WTC11 (cell line): ENCODE measurements around the gene CEP250. TPM values are rescaled to one million over a fixed set of nuclear protein-coding genes. Genes with fewer than 3 reads are reported as not detected.

Experiments used
- ATAC-seq: fragments of 200-7000 bp; cut with Tn5 transposase; 2 replicates; pipeline ENCODE4 v1.10.0; 2021; ENCODE audit warnings: mild to moderate bottlenecking, moderate library complexity
- CTCF ChIA-PET: fragments of 300-600 bp; sonication (Branson Sonifier 250); formaldehyde crosslinking; loops from one replicate; lab custom pipeline; 2021; ENCODE audit warnings: antibody characterized with exemption; lab: Charles Lee
- POLR2A ChIA-PET: fragments of 350-600 bp; sonication (Branson Sonifier 250); formaldehyde crosslinking; loops from one replicate; lab custom pipeline; 2021; ENCODE audit warnings: antibody characterized with exemption; lab: Charles Lee
- DNase-seq: peaks from one replicate; pipeline ENCODE4 v3.0.0; 2021; ENCODE audit warnings: low spot score
- H3K27ac Mint-ChIP-seq: 2 replicates; pipeline ENCODE4 v1.8.0; 2021; ENCODE audit warnings: mixed read lengths
- H3K27me3 Mint-ChIP-seq: 2 replicates; pipeline ENCODE4 v1.8.0; 2021; ENCODE audit warnings: low read depth, mild to moderate bottlenecking, moderate library complexity, mixed read lengths
- H3K36me3 Mint-ChIP-seq: 2 replicates; pipeline ENCODE4 v1.8.0; 2021; ENCODE audit warnings: mixed read lengths
- H3K4me1 Mint-ChIP-seq: 2 replicates; pipeline ENCODE4 v1.8.0; 2022; ENCODE audit warnings: mixed read lengths
- H3K4me3 Mint-ChIP-seq: 2 replicates; pipeline ENCODE4 v1.8.0; 2021; ENCODE audit warnings: mild to moderate bottlenecking, moderate library complexity, mixed read lengths
- H3K9me3 Mint-ChIP-seq: 2 replicates; pipeline ENCODE4 v1.8.0; 2021; ENCODE audit warnings: mixed read lengths
- E2F5 ChIP-seq: sonication (generic); formaldehyde crosslinking; IDR thresholded peaks from 2 replicates; pipeline ENCODE4 v1.8.1; 2022; ENCODE audit warnings: mild to moderate bottlenecking, moderate library complexity, missing genetic modification reagents
- FOXK1 ChIP-seq: sonication (generic); formaldehyde crosslinking; IDR thresholded peaks from 2 replicates; pipeline ENCODE4 v1.8.0; 2022; ENCODE audit warnings: mild to moderate bottlenecking, moderate library complexity, missing genetic modification reagents
- HMGXB4 ChIP-seq: sonication (generic); formaldehyde crosslinking; IDR thresholded peaks from 2 replicates; pipeline ENCODE4 v1.8.1; 2023; ENCODE audit warnings: mild to moderate bottlenecking, moderate library complexity, missing genetic modification reagents
- NR2C2 ChIP-seq: sonication (generic); formaldehyde crosslinking; IDR thresholded peaks from 2 replicates; pipeline ENCODE4 v1.8.0; 2022; ENCODE audit warnings: mild to moderate bottlenecking, missing genetic modification reagents
- NR3C1 ChIP-seq: sonication (generic); formaldehyde crosslinking; conservative IDR thresholded peaks from 2 replicates; pipeline ENCODE4 v1.8.1; 2023; ENCODE audit warnings: low read depth, mild to moderate bottlenecking, missing genetic modification reagents
- OVOL2 ChIP-seq: fragments of 250-450 bp; sonication (Bioruptor Pico); IDR thresholded peaks from 2 replicates; pipeline ENCODE4 v1.9.0; 2021; ENCODE audit warnings: mild to moderate bottlenecking, borderline replicate concordance
- RORB ChIP-seq: fragments of 250-450 bp; sonication (Bioruptor Pico); IDR thresholded peaks from 2 replicates; pipeline ENCODE4 v1.9.0; 2021; ENCODE audit warnings: mild to moderate bottlenecking
- SOX15 ChIP-seq: fragments of 250-450 bp; sonication (Bioruptor Pico); IDR thresholded peaks from 2 replicates; pipeline ENCODE4 v1.9.0; 2021; ENCODE audit warnings: mild to moderate bottlenecking
- STAT6 ChIP-seq: sonication (generic); formaldehyde crosslinking; conservative IDR thresholded peaks from 2 replicates; pipeline ENCODE4 v1.8.1; 2023; ENCODE audit warnings: mild to moderate bottlenecking, low read depth, missing genetic modification reagents, moderate library complexity
- ZNF232 ChIP-seq: sonication (generic); formaldehyde crosslinking; IDR thresholded peaks from 2 replicates; pipeline ENCODE4 v1.8.0; 2022; ENCODE audit warnings: mild to moderate bottlenecking, missing genetic modification reagents
- ZNF396 ChIP-seq: fragments of 250-450 bp; sonication (Bioruptor Pico); IDR thresholded peaks from 2 replicates; pipeline ENCODE4 v1.8.0; 2021; ENCODE audit warnings: mild to moderate bottlenecking, moderate library complexity, borderline replicate concordance
- ZNF423 ChIP-seq: fragments of 250-450 bp; sonication (Bioruptor Pico); IDR thresholded peaks from 2 replicates; pipeline ENCODE4 v2.1.2; 2022; ENCODE audit warnings: mild to moderate bottlenecking, moderate library complexity
- total RNA-seq: library from RNA; stranded (reverse); gene quantifications from 3 replicates; pipeline ENCODE4 v1.2.3, GENCODE V29; 2021
- TF ChIP-seq, protein P1 (sequence below): sonication (generic); formaldehyde crosslinking; conservative IDR thresholded peaks from 2 replicates; pipeline ENCODE4 v1.8.1; 2022; ENCODE audit warnings: mild to moderate bottlenecking, missing genetic modification reagents
- TF ChIP-seq, protein P2 (sequence below): fragments of 250-450 bp; sonication (Bioruptor Pico); IDR thresholded peaks from 2 replicates; pipeline ENCODE4 v1.9.0; 2021; ENCODE audit warnings: mild to moderate bottlenecking

CEP250 gene
- total RNA-seq, 1 experiment from 2014 or later: 63.1 TPM

- CTCF ChIA-PET: no interaction called here
These were observed 53.3 kb downstream of the CEP250 start for GRCh38 chr20:35508493-35509218.

More at GRCh38 chr20:35508493-35509218, 53.3 kb downstream of the CEP250 start:
- Mint-ChIP-seq H3K27ac (no peak overlapping the region), H3K27me3 (no peaks in the 10 kb centered on the region)
- POLR2A ChIA-PET: no interaction called here
- ATAC-seq (no peak), DNase-seq (no peak)
- TF ChIP-seq ZNF232 (no peak), E2F5 (no peak), STAT6 (CRISPR knock-in tag) (no peak), NR2C2 (CRISPR knock-in tag) (no peak), OVOL2 (CRISPR knock-in tag) (no peak), SOX15 (CRISPR knock-in tag) (no peak), ZNF423 (CRISPR knock-in tag) (no peak), HMGXB4 (CRISPR knock-in tag) (no peak), NR3C1 (CRISPR knock-in tag) (no peak), FOXK1 (CRISPR knock-in tag) (no peak), ZNF396 (no peak), RORB (no peak)
- TF ChIP-seq, protein P1, sequence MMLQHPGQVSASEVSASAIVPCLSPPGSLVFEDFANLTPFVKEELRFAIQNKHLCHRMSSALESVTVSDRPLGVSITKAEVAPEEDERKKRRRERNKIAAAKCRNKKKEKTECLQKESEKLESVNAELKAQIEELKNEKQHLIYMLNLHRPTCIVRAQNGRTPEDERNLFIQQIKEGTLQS (CRISPR knock-in tag): no peak
- TF ChIP-seq, protein P2, sequence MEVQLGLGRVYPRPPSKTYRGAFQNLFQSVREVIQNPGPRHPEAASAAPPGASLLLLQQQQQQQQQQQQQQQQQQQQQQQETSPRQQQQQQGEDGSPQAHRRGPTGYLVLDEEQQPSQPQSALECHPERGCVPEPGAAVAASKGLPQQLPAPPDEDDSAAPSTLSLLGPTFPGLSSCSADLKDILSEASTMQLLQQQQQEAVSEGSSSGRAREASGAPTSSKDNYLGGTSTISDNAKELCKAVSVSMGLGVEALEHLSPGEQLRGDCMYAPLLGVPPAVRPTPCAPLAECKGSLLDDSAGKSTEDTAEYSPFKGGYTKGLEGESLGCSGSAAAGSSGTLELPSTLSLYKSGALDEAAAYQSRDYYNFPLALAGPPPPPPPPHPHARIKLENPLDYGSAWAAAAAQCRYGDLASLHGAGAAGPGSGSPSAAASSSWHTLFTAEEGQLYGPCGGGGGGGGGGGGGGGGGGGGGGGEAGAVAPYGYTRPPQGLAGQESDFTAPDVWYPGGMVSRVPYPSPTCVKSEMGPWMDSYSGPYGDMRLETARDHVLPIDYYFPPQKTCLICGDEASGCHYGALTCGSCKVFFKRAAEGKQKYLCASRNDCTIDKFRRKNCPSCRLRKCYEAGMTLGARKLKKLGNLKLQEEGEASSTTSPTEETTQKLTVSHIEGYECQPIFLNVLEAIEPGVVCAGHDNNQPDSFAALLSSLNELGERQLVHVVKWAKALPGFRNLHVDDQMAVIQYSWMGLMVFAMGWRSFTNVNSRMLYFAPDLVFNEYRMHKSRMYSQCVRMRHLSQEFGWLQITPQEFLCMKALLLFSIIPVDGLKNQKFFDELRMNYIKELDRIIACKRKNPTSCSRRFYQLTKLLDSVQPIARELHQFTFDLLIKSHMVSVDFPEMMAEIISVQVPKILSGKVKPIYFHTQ (CRISPR knock-in tag): no peak
- TF ChIP-seq, all 79 proteins: peak for 0
- no peak overlapping the region for H3K4me3 Mint-ChIP-seq
- H3K4me1 Mint-ChIP-seq: no peaks in the 10 kb centered on the region
- no peaks in the 10 kb centered on the region for H3K9me3 Mint-ChIP-seq
- H3K36me3 Mint-ChIP-seq: peaks cover 38% of the 10 kb centered on the region
